GM19035 (cell line): ENCODE measurements around the gene VASN.

Experiments
- ATAC-seq: cut with Tn5 transposase; IDR thresholded peaks from one replicate; pipeline ENCODE4 v1.9.1; 2021; ENCODE audit not compliant: unreplicated experiment

The VASN gene

DNA sequence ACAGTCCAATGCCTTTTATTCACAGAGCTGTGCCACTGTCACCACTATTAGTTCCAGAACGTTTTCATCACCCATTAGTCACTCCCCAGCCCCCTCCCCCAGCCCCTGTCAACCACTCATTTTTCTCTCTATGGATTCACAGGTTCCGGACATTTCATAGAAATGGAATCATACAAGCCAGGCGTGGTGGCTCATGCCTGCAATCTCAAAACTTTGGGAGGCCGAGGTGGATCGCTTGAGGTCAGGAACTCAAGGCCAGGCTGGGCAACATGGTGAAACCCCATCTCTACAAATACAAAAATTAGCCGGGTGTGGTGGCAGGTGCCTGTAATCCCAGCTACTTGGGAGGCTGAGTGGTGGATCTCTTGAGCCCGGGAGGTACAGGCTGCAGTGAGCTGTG, 19.8 kb upstream of the VASN start:
- ATAC-seq, result no peak

- no peak for ATAC-seq
Measured at GRCh38 chr16:4352843-4353242, 18.8 kb upstream of the VASN start.

- no peak for ATAC-seq
Measured at GRCh38 chr16:4353675-4354074, 18.0 kb upstream of the VASN start.

DNA sequence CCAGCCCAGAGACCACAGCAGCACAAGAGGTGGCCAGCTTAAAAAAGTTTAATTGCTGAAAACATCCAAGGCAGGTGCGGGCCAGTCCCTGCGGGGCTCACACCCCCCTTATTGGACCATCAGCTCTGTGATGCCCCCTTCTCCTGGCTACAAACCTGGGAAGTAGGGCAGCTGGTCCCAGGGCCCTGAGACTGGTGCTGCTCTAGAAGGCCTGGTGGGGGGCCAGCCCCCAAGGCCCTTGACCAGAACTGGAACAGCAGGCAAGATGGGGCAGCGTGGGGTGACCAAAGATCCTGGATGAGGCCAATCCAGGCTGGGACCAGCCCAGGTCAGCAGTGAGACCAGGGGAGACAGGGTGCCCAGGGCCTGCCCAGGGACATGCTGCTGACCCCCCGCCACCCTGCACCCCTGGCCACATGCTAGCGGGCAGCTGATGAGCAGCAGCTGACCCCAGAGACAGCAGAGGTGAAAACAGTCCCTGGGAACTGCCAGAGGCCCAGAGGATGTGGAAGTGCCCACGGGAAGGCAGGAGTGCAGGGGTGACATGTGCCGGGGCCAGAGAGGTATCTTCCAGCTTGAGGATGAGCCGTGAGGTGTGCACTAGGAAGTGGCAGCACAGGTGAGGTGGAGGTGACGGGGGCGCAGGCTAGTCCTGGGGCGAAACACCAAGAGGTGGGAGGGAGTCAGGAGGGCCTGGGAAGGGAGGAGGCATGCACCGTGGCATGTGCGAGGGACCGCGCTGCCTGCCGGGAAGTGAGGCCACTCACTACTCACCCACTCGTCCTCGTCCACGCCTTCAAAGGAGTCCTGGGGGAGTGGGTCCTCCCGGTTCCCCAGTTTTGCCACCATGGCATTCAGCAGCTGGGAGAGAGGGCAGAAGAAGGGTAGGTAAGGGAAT, 16.9 kb upstream of the VASN start:
- ATAC-seq, result no peak

DNA sequence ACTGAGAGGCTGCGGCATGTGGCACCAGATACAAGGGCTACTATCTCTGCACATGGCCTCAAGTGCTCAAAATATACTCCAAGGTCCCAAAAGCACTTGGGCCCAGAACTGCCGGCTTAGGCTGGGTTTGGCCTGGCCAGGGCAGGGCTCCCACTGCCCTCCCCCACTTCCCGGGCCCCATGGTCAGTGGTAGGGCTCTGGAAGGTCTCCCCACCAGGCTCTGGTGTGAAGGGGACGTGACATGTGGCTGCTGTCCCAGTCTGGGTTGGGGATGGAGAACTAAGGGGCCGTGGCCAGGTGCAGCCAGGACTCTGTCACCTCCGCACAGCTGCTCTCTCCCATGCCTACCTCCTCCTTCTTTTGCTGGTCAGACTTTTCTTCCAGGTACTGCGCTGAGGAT, 14.8 kb upstream of the VASN start:
- no peak for ATAC-seq

DNA sequence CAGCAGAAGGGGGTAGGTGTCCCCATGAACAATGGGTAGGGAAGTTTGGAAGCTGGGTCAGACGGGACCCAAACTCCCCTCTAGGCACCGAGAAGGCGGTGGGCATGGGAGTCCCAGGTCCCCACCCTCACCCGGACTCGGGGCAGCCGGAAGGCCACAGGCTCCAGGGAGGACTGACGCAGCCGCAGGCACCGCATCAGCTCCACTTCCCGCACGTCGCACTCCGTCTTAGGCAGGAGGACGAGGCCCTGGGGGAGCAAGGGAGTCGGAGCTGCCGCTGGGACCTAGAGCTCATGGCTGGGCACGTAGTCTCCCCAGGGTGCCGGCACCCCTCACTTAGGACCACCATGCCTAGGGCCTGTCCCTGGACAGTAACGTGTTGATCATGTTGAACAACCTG, 13.4 kb upstream of the VASN start:
- no peak for ATAC-seq

DNA sequence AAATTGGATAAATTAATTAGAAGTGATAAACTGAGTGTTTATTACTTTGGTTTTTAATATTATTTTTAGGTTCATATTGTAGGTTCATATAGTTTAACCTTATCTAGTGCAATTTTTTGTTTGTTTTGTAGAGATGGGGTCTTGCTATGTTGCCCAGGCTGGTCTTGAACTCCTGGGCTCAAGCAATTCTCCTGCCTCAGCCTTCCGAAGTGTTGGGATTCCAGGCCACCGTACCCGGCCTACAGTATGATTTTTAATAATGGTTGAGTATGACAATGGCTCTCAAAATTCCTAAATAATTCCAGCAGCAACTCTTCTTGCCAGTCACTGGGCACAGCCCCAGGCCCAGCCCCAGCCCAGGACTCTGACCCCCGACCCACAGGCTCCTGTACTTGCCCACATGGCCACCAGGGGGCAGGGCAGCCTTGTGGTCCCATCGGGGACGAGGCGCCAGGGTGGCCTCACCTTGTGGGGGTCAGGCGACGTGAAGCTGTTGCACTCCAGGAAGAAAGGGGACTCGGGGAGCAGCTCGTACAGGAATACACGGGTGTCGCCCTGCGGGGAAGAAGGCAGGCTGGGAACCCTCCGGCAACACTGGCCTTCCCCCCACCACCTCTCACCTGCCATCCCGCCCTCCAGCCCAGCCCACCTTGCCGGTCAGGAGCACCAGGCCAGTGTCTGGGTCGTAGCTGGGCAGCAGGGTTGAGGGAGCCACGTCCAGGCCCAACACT, 12.7 kb upstream of the VASN start:
- no peak for ATAC-seq

DNA sequence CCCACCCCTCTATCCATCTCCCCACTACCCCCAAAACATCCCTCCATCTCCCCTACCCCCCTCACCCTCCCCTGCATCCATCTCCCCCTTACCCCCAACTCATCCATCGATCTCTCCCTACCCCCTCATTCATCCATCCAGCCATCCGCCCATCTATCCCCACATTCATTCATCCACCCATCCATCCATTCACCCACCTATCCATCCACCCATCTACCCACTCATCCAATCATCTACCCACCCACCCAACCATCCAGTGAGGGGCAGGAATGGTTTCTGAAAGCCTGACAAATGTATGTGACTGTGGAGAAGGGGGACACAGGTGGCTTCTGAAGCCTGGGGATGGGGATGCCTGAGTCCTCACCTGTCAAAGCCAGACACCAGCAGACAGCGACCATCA, 11.7 kb upstream of the VASN start:
- no peak for ATAC-seq

- no peak for ATAC-seq
Measured at GRCh38 chr16:4360538-4361021, 11.1 kb upstream of the VASN start.

DNA sequence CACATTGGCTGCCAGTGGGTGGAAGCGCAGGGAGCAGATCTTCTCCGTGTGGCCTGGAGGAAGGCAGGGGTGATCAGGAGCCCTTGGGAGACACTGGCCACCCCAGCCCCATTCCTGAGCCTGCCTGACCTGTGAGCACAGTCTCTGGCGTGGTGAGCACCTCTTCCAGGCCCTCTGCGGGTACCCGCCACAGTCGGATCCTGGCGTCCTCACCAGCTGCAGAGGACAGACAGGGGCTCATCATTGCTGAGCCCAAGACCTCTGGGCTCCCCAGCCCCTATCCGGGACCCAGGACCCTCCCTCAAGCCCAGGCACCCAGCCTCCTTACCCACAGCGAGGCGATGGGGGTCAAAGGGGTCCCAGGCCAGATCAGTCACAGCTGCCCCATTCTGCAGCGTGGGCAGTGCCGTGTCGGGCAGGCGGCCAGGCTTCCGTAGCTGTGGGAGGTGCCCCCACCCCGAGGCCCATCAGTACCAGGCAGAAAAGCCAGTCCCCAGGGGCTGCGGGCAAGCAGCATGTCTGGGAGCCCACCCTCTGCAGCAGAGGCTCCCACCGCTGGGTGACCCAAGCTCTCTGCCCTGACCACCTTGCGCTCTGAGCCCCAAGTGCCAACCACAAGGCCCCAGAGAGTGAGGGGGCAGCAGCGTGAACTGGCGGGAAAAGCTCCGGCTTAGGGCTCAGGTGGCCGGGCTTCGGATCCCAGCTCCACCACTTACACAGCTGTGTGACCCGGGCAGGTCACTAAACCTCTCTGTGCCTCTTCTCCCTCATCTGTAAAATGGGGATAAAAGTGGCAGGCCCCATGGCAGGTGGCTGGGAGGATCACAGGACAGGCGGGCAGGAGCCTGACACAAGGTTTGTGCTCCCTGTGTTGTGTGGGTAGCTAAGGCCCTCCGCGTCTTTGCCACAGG, 10.4 kb upstream of the VASN start:
- ATAC-seq, result no peak

DNA sequence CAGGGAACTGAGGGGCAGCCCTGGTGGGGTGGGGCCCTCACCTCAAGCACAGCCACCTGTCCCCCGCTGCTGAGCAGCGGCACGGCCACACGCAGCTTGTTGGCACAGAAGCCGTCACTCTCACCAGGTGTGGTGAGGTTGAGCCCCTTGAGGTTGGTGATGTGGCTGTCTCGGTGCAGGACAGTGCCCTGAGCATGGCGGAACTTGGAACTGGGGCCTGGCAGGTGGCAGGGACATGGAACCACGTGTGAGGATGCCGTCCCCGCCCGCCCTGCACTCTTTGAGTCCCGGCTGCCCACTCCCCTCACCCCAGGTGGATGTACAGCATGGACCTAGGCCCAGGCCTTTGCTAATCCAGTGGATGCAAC, 9.7 kb upstream of the VASN start:
- ATAC-seq, result no peak

DNA sequence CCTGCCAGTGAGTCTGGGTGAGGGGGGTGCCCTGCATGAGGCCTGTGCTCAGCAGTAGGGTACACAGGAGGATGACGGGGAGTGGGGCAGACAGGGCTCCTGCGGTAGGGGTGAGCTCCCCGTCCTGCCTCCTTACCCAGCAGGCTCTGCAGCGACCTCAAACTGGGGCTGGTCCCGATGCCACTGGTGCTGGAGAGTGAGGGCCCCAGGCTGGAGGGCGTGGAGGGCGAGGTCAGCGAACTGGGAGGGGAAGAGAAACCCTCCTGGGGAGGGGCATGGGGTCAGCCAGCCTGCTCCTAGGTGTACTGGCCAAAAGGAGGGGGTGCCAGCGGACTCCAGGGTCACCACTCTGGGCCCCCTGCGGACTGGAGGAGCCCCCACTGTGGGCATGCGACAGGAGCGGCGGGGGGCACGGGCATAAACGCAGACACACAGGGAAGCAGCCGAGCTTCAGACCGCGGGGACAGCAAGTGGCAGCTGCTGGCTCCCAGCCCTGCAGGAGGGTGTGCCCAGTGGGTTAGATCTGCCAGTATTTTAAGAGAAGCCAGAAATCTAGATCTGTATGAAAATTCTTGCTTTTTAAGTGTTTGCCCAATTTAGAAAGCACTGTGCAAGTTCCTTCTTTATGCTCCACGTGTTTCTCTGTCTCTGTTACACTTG, 9.0 kb upstream of the VASN start:
- ATAC-seq, result no peak

DNA sequence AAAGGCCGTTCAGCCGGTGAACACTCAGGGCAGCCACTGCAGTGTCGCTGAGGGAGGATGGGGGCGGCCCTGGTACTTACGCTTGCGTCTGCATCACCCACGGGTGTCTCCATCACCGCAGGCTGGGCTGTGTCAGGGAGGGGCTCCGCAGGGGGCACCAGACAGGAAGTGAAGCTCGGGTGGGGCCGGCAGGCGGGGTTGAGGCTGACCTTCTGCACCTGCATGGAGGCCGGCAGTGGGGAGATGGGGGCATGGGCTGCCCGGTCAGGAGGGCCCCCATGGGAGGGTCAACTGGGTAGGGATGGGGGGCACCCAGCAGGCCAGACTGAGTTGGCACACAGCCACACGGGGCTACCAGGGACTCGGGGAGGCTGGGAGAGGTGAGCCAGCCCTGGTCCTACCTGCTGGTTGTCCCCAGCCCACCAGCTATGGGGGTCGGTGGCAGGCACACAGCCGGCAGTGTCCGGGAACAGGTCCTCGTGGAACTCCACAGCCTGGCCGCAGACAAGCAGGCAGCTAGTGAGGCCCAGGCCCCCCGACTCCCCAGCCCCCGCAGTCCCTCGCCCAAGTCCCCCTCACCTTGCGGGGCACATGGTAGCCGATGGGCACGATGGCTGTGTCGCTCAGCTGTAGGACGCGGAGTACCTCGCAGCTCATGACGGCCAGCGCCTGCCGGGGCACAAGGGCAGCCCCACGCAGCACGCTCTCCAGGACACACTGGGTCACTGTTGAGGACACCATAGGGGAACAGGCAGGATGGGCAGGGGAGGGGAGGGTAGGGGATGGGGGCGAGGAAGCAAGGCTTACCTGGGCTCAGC, 7.2 kb upstream of the VASN start:
- ATAC-seq, result no peak

- no peak for ATAC-seq
Measured at GRCh38 chr16:4365014-4365406, 6.6 kb upstream of the VASN start.

DNA sequence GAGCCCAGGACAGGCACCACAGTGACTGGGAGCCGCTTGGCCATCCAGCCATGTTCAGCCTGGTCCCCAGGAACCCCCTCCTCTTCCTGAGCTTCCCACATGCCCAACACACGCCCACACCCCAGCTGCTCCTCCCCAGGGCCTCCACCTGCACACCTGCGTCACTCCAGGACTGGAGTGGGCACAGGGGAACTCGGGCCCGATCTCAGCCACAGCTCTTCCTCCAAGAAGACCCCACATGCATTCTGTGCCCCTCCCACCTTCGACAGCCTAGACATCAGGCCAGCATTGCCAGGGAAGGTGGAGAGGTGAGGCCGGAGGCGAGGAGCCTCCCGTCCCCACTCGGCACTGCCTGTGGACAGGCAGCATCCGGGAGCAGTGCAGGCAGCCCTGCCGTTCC, 6.0 kb upstream of the VASN start:
- ATAC-seq, result no peak

GRCh38 chr16:4366016-4366415, 5.6 kb upstream of the VASN start:
- no peak for ATAC-seq

DNA sequence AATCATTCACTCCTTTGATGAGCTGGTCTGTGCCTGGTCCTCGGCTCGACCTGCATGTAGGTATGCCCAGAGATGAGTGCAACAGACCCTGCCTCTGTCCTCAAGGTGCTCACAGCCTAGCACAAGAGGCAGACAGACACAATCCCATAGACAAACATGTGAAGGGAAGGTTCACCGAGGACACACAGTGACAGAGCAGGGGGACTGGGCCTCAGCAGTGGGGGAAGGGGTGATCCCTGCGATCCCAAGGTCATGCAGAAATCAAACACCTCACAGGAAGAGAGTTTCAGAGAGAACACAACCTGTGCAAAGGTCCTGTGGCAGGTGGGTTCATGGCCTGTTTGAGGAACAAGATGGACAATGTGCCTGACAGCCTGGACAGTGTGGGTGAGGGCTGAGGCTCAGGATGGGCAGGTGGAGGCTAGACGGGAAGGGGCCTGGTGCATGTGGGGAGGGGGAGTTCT, 4.2 kb upstream of the VASN start:
- ATAC-seq, result no peak

- no peak for ATAC-seq
Measured at GRCh38 chr16:4369007-4369733, 2.5 kb upstream of the VASN start.

GRCh38 chr16:4370151-4370550, 1.5 kb upstream of the VASN start:
- no peak for ATAC-seq
